ENCODE data around the gene P2RY14.

P2RY14 gene

DNA sequence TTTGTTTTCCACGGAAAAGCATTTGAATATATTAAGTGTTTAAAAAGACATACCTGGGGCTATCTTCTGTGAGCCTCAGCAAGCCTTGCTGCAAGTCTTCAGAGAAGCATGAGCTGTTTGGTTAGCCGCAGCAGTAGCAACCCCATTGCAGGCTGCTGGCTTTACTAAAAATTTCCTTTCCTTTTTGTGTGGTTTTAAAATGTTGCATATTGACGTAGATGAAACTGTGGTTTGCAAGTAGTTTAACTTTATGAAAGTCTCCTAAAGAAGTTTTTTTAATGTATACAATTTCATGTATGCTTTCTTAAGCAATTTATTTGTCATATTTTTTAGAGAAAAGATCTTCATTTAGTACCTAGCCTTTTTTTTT is 75.3 kb downstream of the P2RY14 start, which contains the start of gene GPR171:
GPR171 (minus strand) TSS at position 166 of the 370 bp plus-strand sequence. CDS start 3,830 bp downstream, outside the sequence.
- Histone ChIP-seq H3K36me3 (ENCODE audit: control insufficient read depth, insufficient read depth, low read length) (no peaks in the 10 kb centered on the region), H3K4me1 (ENCODE audit: control insufficient read depth, insufficient read depth, low read length) (no peaks in the 10 kb centered on the region), H3K9me3 (ENCODE audit: control insufficient read depth, insufficient read depth, low read length) (no peaks in the 10 kb centered on the region), H3K27me3 (ENCODE audit: control insufficient read depth, insufficient read depth, low read length) (no peaks in the 10 kb centered on the region), H3K27ac (ENCODE audit: low read length) (no peak within 1 kb of the TSS), H3K4me3 (ENCODE audit: low read length) (no peak within 1 kb of the TSS)
- no peak for DNase-seq (ENCODE audit: low read depth, low spot score)
- WGBS (ENCODE audit: insufficient coverage, insufficient read length), result no CpG with 5 or more reads among the region's 3 CpGs

DNA sequence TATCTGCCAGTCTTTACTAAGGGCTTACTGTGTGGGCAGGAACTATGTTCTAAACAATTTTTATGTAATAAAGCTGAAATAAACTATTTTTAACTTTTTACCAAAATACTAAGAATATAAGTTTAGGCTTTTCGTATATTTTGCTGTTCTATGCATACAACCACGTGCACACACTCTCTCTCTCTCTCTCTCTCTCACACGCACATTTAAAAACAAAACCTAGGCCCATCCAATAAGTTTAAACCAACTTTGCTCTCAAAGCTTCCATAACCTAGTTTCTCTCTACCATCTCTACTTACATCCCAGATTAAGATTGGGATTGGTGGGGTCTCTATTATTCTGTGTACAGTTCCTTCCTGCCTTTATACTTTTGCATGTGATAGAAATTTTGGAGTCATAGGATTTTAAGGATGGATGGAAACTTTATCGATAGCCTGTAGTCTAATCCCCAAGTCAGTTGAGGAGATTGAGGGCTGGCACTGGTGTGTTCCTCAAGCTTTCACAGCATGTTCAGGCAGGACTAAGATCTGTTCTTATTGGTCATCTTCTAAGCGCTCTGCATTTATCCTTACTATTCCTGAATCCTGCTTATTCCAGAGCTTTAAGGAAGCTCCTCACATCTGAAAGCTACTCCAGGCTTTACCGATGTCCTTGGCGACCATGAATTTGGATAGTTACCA is 77.2 kb downstream of the P2RY14 start:
- no peaks in the 10 kb centered on the region for H3K4me1 ChIP-seq (ENCODE audit: control insufficient read depth, insufficient read depth, low read length)

GRCh38 chr3:151200586-151200985 is 77.8 kb downstream of the P2RY14 start:
- DNase-seq (ENCODE audit: low read depth, low spot score), result no peak
- WGBS (ENCODE audit: insufficient coverage, insufficient read length), result no CpG with 5 or more reads among the region's 2 CpGs
- H3K4me1 ChIP-seq (ENCODE audit: control insufficient read depth, insufficient read depth, low read length), result no peaks in the 10 kb centered on the region

More for the DNA sequence above, 77.2 kb downstream of the P2RY14 start:
- WGBS (ENCODE audit: insufficient coverage, insufficient read length), result 100% methylated on average over 1 of the region's 7 CpGs
- no peaks in the 10 kb centered on the region for H3K36me3 ChIP-seq (ENCODE audit: control insufficient read depth, insufficient read depth, low read length)
- H3K27ac ChIP-seq (ENCODE audit: low read length), result no peak overlapping the region
- no peaks in the 10 kb centered on the region for H3K9me3 ChIP-seq (ENCODE audit: control insufficient read depth, insufficient read depth, low read length)
- no peaks in the 10 kb centered on the region for H3K27me3 ChIP-seq (ENCODE audit: control insufficient read depth, insufficient read depth, low read length)
- H3K4me3 ChIP-seq (ENCODE audit: low read length), result no peak overlapping the region
- no peak for DNase-seq (ENCODE audit: low read depth, low spot score)

GRCh38 chr3:151199554-151200438 is 78.5 kb downstream of the P2RY14 start:
- Histone ChIP-seq H3K27ac (ENCODE audit: low read length) (no peak overlapping the region), H3K9me3 (ENCODE audit: control insufficient read depth, insufficient read depth, low read length) (no peaks in the 10 kb centered on the region), H3K4me1 (ENCODE audit: control insufficient read depth, insufficient read depth, low read length) (no peaks in the 10 kb centered on the region), H3K4me3 (ENCODE audit: low read length) (no peak overlapping the region), H3K36me3 (ENCODE audit: control insufficient read depth, insufficient read depth, low read length) (no peaks in the 10 kb centered on the region), H3K27me3 (ENCODE audit: control insufficient read depth, insufficient read depth, low read length) (no peaks in the 10 kb centered on the region)
- no peak for DNase-seq (ENCODE audit: low read depth, low spot score)
- no CpG with 5 or more reads among the region's 4 CpGs for WGBS (ENCODE audit: insufficient coverage, insufficient read length)

More at GRCh38 chr3:151200586-151200985, 77.8 kb downstream of the P2RY14 start:
- H3K27me3 ChIP-seq (ENCODE audit: control insufficient read depth, insufficient read depth, low read length), result no peaks in the 10 kb centered on the region
- H3K27ac ChIP-seq (ENCODE audit: low read length), result no peak overlapping the region
- no peaks in the 10 kb centered on the region for H3K36me3 ChIP-seq (ENCODE audit: control insufficient read depth, insufficient read depth, low read length)
- no peaks in the 10 kb centered on the region for H3K9me3 ChIP-seq (ENCODE audit: control insufficient read depth, insufficient read depth, low read length)
- no peak overlapping the region for H3K4me3 ChIP-seq (ENCODE audit: low read length)

DNA sequence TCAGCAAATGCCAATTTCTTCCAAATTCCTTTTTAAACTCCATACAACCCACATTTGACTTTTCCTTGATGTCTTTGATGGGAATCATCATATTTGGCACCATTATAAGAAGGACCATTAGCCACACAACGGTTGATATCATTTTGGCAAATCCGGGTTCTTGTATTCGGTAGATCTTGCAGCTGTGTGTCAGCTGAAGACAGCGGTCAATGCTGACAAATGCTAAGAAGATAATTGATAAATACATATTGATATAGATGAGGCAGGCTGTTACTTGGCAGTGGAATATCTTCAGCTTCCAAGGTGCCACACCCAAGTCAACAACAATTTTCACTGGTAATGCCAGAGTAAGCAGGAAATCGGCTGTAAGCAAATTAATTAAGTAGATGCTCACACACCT is 79.5 kb downstream of the P2RY14 start:
- Histone ChIP-seq H3K27me3 (ENCODE audit: control insufficient read depth, insufficient read depth, low read length) (no peaks in the 10 kb centered on the region), H3K36me3 (ENCODE audit: control insufficient read depth, insufficient read depth, low read length) (no peaks in the 10 kb centered on the region), H3K9me3 (ENCODE audit: control insufficient read depth, insufficient read depth, low read length) (no peaks in the 10 kb centered on the region), H3K4me3 (ENCODE audit: low read length) (no peak overlapping the region), H3K27ac (ENCODE audit: low read length) (no peak overlapping the region), H3K4me1 (ENCODE audit: control insufficient read depth, insufficient read depth, low read length) (no peaks in the 10 kb centered on the region)
- no CpG with 5 or more reads among the region's 5 CpGs for WGBS (ENCODE audit: insufficient coverage, insufficient read length)
- no peak for DNase-seq (ENCODE audit: low read depth, low spot score)

DNA sequence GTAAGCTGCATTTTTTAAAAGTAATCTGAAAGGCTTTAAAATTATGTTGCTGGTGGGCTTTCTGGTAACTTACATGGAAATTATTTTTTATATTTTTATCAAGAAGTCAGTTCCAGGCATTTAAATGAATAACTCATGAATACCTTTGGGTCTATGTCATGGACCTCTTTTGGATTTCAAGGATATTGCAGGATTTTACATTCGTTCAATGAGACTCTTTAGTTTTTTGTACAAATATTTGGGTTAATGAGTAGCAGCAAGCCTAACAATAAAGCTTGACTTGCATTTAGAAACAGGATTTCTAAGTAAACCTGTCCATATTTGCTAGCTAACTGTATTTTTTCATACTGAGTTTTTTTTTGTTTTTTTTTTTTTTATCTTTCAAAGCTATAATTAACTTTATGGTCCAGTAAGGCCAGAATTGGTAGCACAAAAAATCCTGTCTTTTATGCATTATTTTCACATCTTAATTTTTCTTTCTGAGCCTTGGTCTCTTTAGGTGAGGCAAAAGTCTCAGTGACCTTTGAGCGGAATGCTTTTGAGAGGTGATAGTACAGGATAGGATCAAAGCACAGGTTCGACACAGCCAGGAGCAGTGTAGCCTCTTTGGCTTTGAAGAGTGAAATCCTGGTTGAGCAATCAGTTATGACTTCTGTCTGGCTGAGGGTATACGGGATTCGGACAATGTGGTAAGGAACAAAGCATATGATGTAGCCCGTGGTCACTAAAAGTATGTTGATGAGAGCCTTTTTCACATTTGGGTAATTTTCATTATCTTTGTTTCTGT is 80.2 kb downstream of the P2RY14 start:
- no peak overlapping the region for H3K4me3 ChIP-seq (ENCODE audit: low read length)
- no peaks in the 10 kb centered on the region for H3K36me3 ChIP-seq (ENCODE audit: control insufficient read depth, insufficient read depth, low read length)
- no peaks in the 10 kb centered on the region for H3K9me3 ChIP-seq (ENCODE audit: control insufficient read depth, insufficient read depth, low read length)
- WGBS (ENCODE audit: insufficient coverage, insufficient read length), result no CpG with 5 or more reads among the region's 6 CpGs
- no peaks in the 10 kb centered on the region for H3K4me1 ChIP-seq (ENCODE audit: control insufficient read depth, insufficient read depth, low read length)
- no peaks in the 10 kb centered on the region for H3K27me3 ChIP-seq (ENCODE audit: control insufficient read depth, insufficient read depth, low read length)
- DNase-seq (ENCODE audit: low read depth, low spot score), result no peak
- no peak overlapping the region for H3K27ac ChIP-seq (ENCODE audit: low read length)

GRCh38 chr3:151197228-151197627 is 81.1 kb downstream of the P2RY14 start:
- no peaks in the 10 kb centered on the region for H3K4me1 ChIP-seq (ENCODE audit: control insufficient read depth, insufficient read depth, low read length)
- no peaks in the 10 kb centered on the region for H3K27me3 ChIP-seq (ENCODE audit: control insufficient read depth, insufficient read depth, low read length)
- no peak overlapping the region for H3K27ac ChIP-seq (ENCODE audit: low read length)
- no CpG with 5 or more reads among the region's 8 CpGs for WGBS (ENCODE audit: insufficient coverage, insufficient read length)
- H3K36me3 ChIP-seq (ENCODE audit: control insufficient read depth, insufficient read depth, low read length), result no peaks in the 10 kb centered on the region
- no peaks in the 10 kb centered on the region for H3K9me3 ChIP-seq (ENCODE audit: control insufficient read depth, insufficient read depth, low read length)
- H3K4me3 ChIP-seq (ENCODE audit: low read length), result no peak overlapping the region
- DNase-seq (ENCODE audit: low read depth, low spot score), result no peak

DNA sequence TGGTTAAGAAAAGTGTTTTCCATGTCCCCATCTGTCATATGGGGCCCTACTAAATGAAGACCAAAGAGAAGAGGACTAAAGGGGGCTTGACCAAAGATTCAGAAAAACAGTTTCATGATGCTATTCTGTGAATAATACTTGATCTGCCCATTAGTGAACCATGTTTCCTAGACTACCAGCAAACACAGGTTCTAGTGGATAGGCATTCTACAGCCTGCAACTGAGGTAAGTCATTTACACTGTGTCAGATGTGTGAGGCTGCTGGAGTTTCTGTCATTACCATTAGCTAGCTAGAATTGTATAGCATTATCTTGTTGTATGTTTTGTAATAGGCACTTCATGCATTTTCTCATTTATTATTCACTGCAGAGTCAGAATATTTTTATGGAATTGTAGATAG is 81.9 kb downstream of the P2RY14 start:
- Histone ChIP-seq H3K4me1 (ENCODE audit: control insufficient read depth, insufficient read depth, low read length) (no peaks in the 10 kb centered on the region), H3K4me3 (ENCODE audit: low read length) (no peak overlapping the region)
- DNase-seq (ENCODE audit: low read depth, low spot score), result no peak

GRCh38 chr3:151195826-151196225 is 82.5 kb downstream of the P2RY14 start:
- no peak overlapping the region for H3K27ac ChIP-seq (ENCODE audit: low read length)
- H3K36me3 ChIP-seq (ENCODE audit: control insufficient read depth, insufficient read depth, low read length), result no peaks in the 10 kb centered on the region
- no peaks in the 10 kb centered on the region for H3K27me3 ChIP-seq (ENCODE audit: control insufficient read depth, insufficient read depth, low read length)
- H3K9me3 ChIP-seq (ENCODE audit: control insufficient read depth, insufficient read depth, low read length), result no peaks in the 10 kb centered on the region
- H3K4me3 ChIP-seq (ENCODE audit: low read length), result no peak overlapping the region
- no peak for DNase-seq (ENCODE audit: low read depth, low spot score)
- no CpG with 5 or more reads among the region's 1 CpG for WGBS (ENCODE audit: insufficient coverage, insufficient read length)
- H3K4me1 ChIP-seq (ENCODE audit: control insufficient read depth, insufficient read depth, low read length), result no peaks in the 10 kb centered on the region

More for the DNA sequence above, 81.9 kb downstream of the P2RY14 start:
- no peaks in the 10 kb centered on the region for H3K36me3 ChIP-seq (ENCODE audit: control insufficient read depth, insufficient read depth, low read length)
- H3K27me3 ChIP-seq (ENCODE audit: control insufficient read depth, insufficient read depth, low read length), result no peaks in the 10 kb centered on the region
- H3K9me3 ChIP-seq (ENCODE audit: control insufficient read depth, insufficient read depth, low read length), result no peaks in the 10 kb centered on the region
- H3K27ac ChIP-seq (ENCODE audit: low read length), result no peak overlapping the region

- Histone ChIP-seq H3K36me3 (ENCODE audit: control insufficient read depth, insufficient read depth, low read length) (peaks cover 3% of the 10 kb centered on the region; the same call in 1 of the 2 replicates), H3K27ac (ENCODE audit: low read length) (no peak overlapping the region), H3K9me3 (ENCODE audit: control insufficient read depth, insufficient read depth, low read length) (no peaks in the 10 kb centered on the region), H3K4me1 (ENCODE audit: control insufficient read depth, insufficient read depth, low read length) (no peaks in the 10 kb centered on the region), H3K4me3 (ENCODE audit: low read length) (no peak overlapping the region), H3K27me3 (ENCODE audit: control insufficient read depth, insufficient read depth, low read length) (no peaks in the 10 kb centered on the region)
- WGBS (ENCODE audit: insufficient coverage, insufficient read length), result no CpG with 5 or more reads among the region's 6 CpGs
- no peak for DNase-seq (ENCODE audit: low read depth, low spot score)
These were observed 85.8 kb downstream of the P2RY14 start for GRCh38 chr3:151192545-151192944.

Measured in iPS DF 6.9 (cell line).